OCI-M1 (cell line): Measurements from ENCODE around the gene EIF4E.
"Not testable (repeated sequence)": the region's sequence is repeated elsewhere in the genome, so short reads cannot be mapped to it uniquely, and the experiment has no call there.

Source experiments
- DNase-seq: peaks from one replicate; lab custom pipeline; 2025; lab: John Stamatoyannopoulos, UW

The EIF4E gene

GRCh38 chr4:98928505-98929340 lies at the start of gene EIF4E:
EIF4E (minus strand) TSS chr4:98929133; CDS start chr4:98929112, 21 bp downstream.
- DNase-seq: peak; percentile 99

GRCh38 chr4:98977557-98977956 lies 48.6 kb upstream of the EIF4E start:
- DNase-seq: no peak

GRCh38 chr4:98976716-98977115 lies 47.8 kb upstream of the EIF4E start:
- DNase-seq: no peak

GRCh38 chr4:98969878-98970785 lies 41.2 kb upstream of the EIF4E start:
- DNase-seq: peak; percentile 64

GRCh38 chr4:98967786-98968329 lies 38.9 kb upstream of the EIF4E start:
- no peak for DNase-seq

GRCh38 chr4:98966926-98967325 lies 38.0 kb upstream of the EIF4E start:
- DNase-seq: no peak

- peak; percentile 42 for DNase-seq
Measured at GRCh38 chr4:98963538-98964433, 34.9 kb upstream of the EIF4E start.

- no peak for DNase-seq
Measured at GRCh38 chr4:98961770-98962169, 32.8 kb upstream of the EIF4E start.

GRCh38 chr4:98959411-98959810 lies 30.5 kb upstream of the EIF4E start:
- DNase-seq: no peak

GRCh38 chr4:98958065-98958464 lies 29.1 kb upstream of the EIF4E start:
- DNase-seq: no peak

GRCh38 chr4:98955229-98955628 lies 26.3 kb upstream of the EIF4E start:
- no peak for DNase-seq

GRCh38 chr4:98951710-98952109 lies 22.8 kb upstream of the EIF4E start:
- peak; percentile 87 for DNase-seq

- peak; percentile 44 for DNase-seq
Measured at GRCh38 chr4:98950925-98951324, 22.0 kb upstream of the EIF4E start.

- DNase-seq: no peak
Measured at GRCh38 chr4:98946359-98946758, 17.4 kb upstream of the EIF4E start.

- DNase-seq: no peak
Measured at GRCh38 chr4:98945297-98945850, 16.4 kb upstream of the EIF4E start.

- peak; percentile 85 for DNase-seq
Measured at GRCh38 chr4:98939892-98940298, 11.0 kb upstream of the EIF4E start.

- no peak for DNase-seq
Measured at GRCh38 chr4:98939438-98939837, 10.5 kb upstream of the EIF4E start.

GRCh38 chr4:98937986-98938720 lies 9.2 kb upstream of the EIF4E start:
- DNase-seq: no peak

GRCh38 chr4:98935633-98936032 lies 6.7 kb upstream of the EIF4E start:
- DNase-seq: no peak

- not testable (repeated sequence) for DNase-seq
Measured at GRCh38 chr4:98934851-98935250, 5.9 kb upstream of the EIF4E start.

GRCh38 chr4:98932539-98932938 lies 3.6 kb upstream of the EIF4E start:
- no peak for DNase-seq
